Limb (tissue), 2 donors: ENCODE measurements around the gene CA12.
"Not testable (repeated sequence)": the region's sequence is repeated elsewhere in the genome, so short reads cannot be mapped to it uniquely, and the experiment has no call there.

ENCODE experiments used
- DNase-seq, 2 donors: peaks; one replicate each; pipeline ENCODE4 v3.0.0-alpha.2; 2016; ENCODE audit errors: extremely low spot score in 2 of 2

CA12 gene

DNA sequence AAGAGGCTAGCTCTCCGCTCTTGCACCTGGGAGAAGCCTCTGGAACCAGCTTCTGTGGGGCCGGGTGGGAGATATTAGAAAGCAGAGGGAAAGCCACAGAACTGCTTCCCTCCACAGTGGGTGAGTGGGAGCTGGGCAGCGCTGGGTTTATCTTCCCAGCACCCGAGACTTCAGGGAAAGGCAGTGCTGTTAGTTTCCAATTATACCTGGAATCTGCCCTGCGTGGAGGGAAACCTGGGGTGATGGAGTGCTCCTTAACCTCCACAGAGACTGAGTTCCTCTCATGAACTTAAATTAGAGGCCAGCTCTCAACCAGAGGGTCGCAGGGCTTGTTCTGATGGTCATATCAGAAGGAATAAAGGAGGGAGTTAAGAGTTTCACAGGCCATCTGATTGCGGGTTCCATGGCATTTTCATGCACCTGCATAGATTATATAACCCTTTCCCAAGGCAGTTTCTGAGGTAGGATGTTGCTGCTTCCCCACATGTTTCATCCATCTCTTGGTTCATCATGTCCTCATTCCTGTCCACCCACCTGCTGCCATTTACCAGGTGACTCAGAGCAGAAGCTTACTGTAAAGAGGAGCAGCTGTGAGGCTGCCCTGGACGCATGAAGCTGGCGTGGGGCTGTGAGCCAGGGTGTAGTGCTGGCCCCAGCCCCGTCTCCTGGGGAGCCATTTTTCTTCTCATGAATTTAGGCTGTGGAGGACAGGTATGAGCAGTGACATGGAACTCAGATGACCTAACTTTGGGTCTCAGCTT, 42.5 kb downstream of the CA12 start:
- no peak for DNase-seq

- no peak for DNase-seq
Measured at GRCh38 chr15:63338170-63338569, 43.5 kb downstream of the CA12 start.

DNA sequence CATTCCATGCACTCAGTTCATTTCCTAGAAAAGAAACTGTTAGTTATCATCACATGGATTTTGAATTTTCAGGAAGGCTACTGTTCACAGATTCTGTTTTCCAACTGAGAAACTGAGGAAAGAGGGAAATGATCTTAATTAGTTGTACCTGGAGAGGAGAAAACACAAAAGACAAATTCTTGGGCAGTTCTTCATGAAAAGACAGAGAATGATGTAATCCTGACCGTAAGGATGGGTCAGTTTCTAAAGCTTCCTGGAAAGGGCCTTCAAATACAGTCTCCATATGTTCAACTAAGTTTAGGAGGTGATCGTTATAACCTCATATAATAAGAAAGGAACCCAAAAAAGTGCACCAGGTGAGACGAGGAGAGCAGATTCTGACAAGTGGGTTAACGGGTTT, 44.6 kb downstream of the CA12 start:
- no peak for DNase-seq

- DNase-seq: no peak
Measured at GRCh38 chr15:63335543-63336240, 46.0 kb downstream of the CA12 start.

- no peak for DNase-seq
Measured at GRCh38 chr15:63334821-63335220, 46.8 kb downstream of the CA12 start.

DNA sequence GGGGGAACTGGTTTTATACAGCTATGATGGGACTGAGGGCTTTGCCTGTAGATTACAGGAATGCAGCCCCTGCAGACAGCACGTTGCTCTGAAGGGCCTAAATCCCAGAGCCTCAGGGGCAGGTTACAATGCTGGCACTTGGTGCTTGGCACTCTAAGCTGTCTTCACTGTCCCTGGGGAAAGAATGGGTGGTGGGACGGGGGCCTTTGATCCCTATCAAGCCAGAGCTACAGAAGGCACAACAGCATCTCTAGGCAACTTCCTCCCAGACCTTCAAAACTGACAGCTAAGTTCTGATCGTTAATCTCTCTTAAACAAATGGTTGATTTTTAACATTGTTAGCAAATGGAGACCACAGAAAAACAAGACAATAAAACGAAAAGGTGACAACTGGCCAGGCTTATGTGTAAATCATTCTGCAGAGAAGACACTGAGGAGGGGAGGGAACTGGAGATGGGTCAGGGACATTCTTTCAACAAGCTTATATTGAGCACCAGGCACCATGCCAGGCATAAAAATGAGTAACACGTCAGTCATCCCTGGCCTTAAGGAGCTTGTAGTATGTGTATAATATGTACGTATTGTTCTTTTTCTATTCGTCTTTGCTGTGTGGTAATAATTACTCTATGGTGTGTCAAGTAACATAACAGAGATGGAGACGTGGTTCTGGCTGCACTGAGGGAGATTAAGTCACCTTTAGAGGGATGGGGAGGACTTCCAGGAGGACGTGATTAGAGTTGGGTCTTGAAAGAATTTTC, 49.1 kb downstream of the CA12 start:
- no peak for DNase-seq

DNA sequence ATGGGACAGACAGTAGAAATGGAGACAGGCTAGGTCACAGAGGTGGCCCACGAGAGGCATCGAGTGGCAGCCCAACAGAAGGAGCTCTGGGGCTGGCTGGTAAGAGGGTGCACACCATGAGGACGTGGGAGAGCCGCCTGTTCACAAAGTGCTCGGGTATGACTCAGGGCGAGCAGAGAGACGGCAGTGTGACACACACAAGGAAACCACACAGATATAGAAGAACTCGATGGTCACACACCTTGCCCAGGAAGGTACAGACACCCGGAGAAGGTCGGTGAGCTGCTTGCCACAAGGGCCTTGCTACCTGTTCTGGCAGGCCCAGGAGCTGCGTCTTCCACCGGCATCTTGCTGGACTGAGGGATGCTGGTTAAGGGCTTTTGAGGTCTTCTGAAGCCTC, 50.2 kb downstream of the CA12 start:
- DNase-seq: no peak

GRCh38 chr15:63330926-63331325, 50.7 kb downstream of the CA12 start:
- no peak for DNase-seq

- no peak for DNase-seq
Measured at GRCh38 chr15:63329567-63330350, 51.9 kb downstream of the CA12 start.

DNA sequence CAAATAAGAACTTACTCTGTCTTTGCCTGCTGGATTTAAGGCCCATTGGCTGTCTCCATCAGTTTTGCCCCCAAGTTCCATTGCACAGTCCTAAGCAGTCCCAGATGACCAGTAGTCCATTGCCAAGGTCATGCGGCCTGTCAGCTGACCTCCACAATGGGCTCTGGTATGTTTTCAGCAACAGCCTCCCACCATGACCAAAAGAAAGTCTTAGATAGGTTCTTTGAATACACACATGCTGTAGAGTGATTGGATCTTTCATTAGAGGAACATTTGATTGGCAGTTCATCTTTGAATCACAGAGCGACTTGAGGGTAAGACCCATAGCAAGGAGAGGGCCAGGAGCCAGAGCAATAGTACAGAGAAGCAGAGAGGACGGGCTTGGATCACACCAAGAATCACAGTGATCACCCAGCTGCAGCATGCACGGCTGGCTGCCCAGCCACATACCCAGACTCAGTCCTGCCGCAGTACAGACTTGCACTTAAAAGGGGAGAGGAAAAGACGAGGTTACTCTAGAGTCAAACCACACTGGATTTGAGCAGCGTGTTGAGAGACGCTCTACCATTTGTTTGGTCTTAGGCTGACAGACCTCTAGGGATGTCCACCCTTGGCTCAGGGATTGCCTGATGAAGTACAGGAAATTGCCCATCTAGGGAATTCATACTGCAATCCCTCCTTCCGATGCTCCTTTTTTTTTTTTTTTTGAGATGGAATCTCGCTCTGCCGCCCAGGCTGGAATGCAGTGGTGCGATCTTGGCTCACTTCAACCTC, 53.8 kb downstream of the CA12 start:
- no peak for DNase-seq

GRCh38 chr15:63324770-63325169, 56.9 kb downstream of the CA12 start:
- no peak for DNase-seq

- DNase-seq: peak in 1 of 2 donors; percentile 40
Measured at GRCh38 chr15:63323798-63324563, 57.7 kb downstream of the CA12 start.

DNA sequence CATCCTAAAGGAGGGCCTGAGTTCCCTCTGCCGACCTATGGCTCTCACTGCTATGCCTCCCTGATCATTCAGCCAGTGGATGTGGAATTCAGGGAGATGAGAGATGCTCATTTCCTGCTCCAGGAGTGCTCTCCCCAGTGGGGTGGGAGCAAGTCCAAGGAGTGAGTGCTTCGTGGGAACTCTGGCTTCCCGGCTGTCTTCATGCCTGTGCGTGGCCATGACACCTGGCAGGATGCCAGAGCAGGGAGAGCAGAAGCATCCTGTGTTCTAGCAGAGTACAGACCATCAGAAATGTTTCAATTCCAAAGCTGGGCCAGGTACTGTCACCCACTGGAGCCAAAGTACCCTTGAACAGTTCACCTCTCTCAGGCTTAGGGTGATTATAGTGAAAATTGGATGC, 59.1 kb downstream of the CA12 start:
- peak in 1 of 2 donors; percentile 46 for DNase-seq

GRCh38 chr15:63321462-63321861, 60.2 kb downstream of the CA12 start:
- DNase-seq: no peak

DNA sequence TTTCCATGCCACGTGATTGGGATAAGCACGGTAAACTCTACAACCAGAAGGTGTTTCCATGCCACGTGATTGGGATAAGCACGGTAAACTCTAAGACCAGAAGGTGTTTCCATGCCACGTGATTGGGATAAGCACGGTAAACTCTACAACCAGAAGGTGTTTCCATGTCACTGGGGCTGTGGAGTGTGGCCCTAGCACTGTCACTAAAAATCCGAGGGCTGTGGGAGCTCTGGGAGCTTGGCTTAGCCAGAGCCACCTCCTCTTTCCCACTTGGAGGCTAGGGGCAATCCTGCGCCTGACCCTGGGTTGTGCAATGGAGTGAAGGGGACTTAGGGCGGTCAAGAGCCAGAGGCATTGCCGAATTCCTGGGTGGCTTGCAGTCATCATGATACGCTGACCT, 60.7 kb downstream of the CA12 start:
- DNase-seq: not testable (repeated sequence)

GRCh38 chr15:63320446-63320845, 61.2 kb downstream of the CA12 start:
- not testable (repeated sequence) for DNase-seq

- no peak for DNase-seq
Measured at GRCh38 chr15:63319065-63319464, 62.6 kb downstream of the CA12 start.

DNA sequence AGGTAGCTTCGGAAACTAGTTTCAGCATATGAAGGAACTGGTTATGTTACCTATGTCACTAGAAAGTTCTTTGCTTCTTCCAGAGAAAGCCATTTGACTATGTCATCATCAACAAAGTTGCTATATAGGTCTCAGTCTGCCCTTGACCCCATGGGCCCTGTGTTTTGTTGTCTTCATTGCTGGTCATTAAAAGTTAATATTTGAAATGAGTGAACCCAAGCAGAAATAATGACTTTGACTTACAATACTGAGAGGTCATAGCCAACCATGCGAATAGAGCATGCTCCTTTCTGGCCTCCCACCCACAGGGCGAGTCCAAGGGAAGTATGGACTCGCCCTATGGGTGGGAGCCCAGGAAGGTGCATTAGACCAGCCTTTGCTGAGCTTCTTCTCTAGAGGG, 63.3 kb downstream of the CA12 start:
- no peak for DNase-seq

DNA sequence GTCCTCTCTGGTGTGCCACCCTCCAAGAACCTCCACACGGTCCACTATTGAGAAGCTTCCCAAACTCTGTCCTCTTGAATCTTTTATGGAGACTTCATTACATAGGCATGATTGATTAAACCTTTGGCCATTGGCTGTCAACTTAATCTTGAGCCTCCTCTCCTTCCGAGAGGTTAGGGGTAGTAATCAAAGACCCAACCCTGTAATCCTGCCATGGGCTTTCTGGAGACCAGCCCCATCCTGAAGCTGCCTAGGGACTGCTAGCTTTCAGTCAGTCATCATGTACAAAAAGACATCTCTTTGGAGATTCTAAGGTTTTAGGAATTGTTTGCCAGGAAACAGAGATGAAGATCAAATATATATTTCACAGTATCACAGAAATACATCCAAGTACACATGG, 67.2 kb downstream of the CA12 start:
- DNase-seq: no peak

- no peak for DNase-seq
Measured at GRCh38 chr15:63313825-63314224, 67.8 kb downstream of the CA12 start.
